8988T (cell line): ENCODE results near the gene ZNF493.

Experiments
- DNase-seq: peaks from one replicate; pipeline ENCODE4 v3.0.0; 2011

The ZNF493 gene

GRCh38 chr19:21396893-21397572 lies at the start of gene ZNF493:
ZNF493 (plus strand) TSS chr19:21397133; CDS start chr19:21397238, 105 bp downstream.
- DNase-seq = peak; percentile 12

- DNase-seq = no peak
Observed at GRCh38 chr19:21352830-21353229, 44.1 kb upstream of the ZNF493 start.

DNA sequence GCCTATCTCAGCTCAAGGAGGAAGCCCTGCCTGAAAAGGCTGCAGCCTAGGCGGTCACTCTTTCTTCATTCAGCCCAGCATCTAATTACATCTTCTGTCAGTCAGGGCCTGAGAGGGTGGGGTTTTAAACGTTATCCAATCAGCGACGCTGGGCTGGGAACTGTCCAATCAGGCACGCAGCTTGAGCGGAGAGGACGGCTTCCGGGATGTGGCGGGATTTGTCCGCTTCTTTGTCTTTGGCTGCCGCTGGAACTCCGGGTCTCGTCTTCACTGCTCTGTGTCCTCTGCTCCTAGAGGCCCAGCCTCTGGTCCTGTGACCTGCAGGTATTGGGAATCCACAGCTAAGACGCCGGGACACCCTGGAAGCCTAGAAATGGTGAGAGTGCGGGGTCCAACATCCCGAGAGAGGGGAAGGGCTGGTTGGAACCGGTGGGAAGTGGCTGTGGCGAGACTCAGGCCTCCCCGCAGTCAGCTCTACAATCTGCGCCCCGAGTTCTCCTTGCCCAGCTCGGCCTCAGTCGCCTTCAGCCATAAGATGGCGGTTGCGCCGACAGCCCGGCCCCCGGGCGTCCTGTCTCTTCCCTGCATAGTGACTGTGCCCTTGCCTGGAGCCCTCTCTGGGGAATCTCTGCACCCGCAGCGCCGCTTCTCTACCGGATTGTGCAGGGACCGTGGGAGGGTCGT lies 38.0 kb upstream of the ZNF493 start, which contains the start of gene ZNF738:
Gene ZNF738, plus strand, starts transcription at position 233 of the 684 bp plus-strand sequence. Its CDS starts 141 bp downstream, at position 374.
- peak; percentile 53 for DNase-seq

- DNase-seq = no peak
Observed at GRCh38 chr19:21362291-21362690, 34.6 kb upstream of the ZNF493 start.

GRCh38 chr19:21383980-21384582 lies 12.9 kb upstream of the ZNF493 start:
- no peak for DNase-seq

GRCh38 chr19:21396121-21396520 lies 812 bp upstream of the ZNF493 start:
- no peak for DNase-seq

GRCh38 chr19:21398851-21399250 lies 1.9 kb downstream of the ZNF493 start:
- no peak for DNase-seq

DNA sequence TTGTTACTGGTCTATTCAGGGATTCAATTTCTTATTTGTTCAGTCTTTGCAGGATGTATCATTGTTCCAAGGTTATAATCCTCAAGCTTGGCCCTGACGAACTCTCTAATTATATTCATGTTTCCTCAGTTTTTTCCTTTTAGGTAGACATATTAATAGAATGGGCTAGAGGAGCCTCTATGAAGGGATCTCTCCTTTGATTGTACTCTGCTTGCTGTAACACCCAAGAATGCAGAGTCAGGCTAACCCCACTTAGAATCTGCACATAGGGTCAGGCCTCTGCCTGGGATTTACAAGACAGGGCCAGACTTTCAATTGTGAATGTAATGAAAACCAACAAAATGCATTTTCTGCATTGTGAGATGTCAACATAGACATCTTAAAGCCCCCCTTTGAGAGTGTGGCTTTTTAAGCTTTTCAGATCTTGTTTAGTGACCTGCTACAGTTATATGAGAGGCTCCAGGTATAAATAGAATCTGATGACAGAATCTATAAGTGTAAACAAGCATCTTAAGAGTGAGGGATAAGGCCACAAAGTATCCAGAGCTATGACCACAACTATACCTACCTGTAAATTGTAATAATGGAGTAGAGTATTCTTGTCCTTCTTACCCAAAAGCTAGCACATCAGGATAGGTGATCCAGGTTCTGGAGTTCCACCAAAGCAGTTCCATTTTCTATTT lies 5.5 kb downstream of the ZNF493 start:
- no peak for DNase-seq

DNA sequence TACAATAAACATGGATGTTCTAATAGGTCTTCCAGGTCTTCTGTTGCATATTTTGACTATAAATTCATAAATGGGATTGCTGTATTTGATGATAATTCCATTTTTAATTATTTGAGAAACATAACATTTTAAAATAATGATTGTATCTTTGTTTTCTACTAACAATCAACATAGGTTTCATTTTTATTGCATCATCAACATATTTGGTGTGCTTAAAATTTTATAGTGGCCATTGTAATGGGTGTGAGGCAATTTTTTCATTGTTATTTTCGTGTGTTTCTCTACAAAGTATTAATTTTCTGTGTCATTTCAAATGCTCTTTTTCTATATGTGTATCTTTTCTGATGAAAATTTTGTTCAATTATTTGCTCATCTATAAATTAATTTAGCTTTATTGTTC lies 13.2 kb downstream of the ZNF493 start:
- DNase-seq = no peak

DNA sequence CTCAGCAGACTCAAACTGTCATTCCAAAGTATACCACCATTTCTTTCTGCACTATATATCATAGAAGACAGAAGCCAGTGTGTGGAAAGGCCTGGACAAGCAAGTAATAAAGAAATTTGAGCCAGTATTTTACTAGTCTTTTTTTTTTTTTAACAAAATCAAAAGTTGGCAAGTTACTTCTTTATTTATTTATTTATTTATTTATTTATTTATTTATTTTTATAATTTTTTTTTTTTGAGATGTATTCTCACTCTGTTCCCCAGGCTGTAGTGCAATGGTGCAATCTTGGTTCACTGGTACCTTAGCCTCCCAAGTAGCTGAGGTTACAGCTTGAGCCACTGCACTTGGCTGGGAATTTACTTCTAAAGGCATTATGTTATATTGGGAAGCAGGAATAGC lies 25.3 kb downstream of the ZNF493 start:
- no peak for DNase-seq

- no peak for DNase-seq
Observed at GRCh38 chr19:21423057-21424041, 26.4 kb downstream of the ZNF493 start.

DNA sequence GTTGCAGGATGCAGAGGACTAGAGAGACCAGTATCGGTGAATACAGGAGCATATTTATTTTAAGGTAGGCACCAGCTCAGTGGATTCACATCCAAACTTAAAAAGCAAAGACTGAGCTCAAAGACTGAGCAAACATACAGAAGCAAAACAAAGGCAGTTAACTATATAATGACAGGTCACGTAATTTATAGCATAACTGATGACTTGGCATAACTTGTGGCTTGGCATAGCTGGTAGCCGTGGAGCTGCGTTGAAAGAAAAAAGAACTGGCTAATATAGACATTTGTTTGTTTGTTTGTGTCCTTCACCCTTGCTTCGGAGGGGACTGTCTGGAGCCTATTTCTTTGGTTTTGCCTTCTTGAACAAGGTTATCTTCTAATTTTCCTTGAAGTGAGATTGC lies 33.7 kb downstream of the ZNF493 start:
- DNase-seq = no peak

GRCh38 chr19:21432590-21432989 lies 35.7 kb downstream of the ZNF493 start:
- DNase-seq = no peak

DNA sequence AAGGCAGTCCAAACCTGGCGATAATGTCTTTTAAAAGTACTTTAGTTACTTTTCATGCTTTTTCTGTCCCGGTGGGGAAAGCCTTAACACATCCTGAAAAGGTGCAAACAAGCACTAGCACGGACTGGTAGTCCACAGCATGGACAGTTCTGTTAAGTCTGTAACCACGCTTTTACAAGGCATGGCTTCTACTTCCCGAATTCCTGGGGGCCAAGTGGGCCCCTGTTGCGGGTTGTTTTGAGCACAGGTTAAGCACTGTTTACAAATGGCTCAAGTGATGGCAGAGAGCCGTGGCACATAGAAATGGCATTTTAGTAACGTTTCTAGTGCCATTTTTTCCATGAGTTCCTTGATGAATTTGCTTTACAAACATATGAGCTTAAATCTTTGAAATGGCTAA lies 37.6 kb downstream of the ZNF493 start:
- DNase-seq = no peak

DNA sequence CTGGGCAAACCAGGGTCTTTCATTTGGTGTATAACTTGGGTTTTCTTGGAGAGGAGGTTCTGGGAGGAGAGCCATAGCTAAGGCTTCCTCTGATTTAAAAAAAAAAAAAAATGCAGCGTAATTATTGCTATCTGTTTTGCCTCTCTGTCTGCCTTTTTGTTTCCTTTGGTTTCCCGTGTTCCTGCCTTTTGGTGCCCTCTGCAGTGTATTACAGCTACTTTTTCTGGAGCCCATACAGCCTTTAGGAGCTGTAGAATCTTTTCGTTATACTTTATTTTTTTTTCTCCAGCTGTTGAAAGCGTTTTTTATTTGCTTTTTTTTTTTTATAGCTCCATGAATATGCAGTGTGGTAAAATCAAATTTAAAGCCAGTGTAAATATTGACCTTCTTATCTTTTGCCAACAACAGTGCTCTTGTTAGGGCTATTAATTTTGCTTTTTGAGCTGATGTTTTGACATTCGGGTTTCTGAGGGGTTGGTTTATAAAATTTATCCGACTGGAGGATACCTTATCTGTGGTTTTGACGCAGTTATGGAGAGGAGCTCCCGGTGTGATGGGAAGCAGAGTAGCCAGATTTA lies 38.1 kb downstream of the ZNF493 start:
- no peak for DNase-seq

- DNase-seq = no peak
Observed at GRCh38 chr19:21439201-21439751, 42.3 kb downstream of the ZNF493 start.

DNA sequence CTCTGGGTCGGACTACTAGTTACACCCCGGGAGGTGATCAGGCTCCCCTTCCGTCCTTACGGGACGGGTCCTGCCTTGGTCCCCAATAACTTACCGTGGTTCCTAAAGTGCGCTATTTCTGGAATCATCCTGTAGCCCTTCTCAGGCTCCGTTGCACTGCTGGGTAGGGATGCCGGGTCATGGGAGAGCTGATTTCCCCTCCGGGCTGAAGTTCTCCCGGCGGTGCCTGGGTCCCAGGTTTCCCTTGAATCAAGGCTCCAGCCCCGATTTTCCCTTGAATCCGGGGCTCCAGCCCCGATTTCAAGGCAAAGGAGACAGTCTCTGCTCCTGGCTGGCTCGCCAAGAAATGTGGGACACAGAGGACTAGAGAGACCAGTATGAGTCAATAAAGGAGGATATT lies 43.4 kb downstream of the ZNF493 start:
- DNase-seq = no peak

GRCh38 chr19:21451187-21451586 lies 54.3 kb downstream of the ZNF493 start:
- DNase-seq = no peak

DNA sequence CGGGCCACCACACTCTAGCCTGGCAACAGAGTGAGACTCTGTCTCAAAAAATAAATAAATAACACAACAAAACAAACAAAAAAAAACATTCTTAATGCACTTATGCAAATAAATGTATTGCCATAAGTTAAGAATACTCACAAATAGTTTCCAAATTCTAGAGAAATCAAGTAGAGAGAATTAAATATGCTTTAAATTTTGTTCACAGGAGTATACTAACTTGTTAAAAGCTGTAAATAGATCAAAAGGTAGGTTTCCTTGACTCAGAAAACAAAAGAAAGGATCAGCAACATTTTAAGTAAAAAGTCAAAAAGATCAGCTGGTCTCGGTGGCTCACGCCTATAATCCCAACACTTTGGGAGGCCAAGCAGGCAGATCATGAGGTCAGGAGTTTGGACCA lies 58.0 kb downstream of the ZNF493 start:
- no peak for DNase-seq

DNA sequence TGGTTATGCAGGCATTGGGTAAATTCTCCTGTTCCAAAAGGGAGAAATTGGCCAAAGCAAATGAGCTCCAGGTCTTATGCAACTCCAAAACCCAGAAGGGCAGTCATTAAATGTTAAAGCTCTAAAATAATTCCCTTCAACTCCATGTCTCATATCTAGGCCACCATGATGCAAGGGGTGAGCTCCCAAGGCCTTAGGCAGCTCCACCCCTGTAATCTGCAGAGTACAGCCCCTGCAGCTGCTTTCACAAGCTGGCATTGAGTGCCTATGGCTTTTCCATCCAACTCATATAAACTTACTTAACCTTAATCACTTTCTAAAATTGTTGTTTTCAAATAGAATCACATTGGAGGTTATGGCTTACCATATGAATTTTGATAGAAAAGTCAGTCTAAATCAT lies 63.8 kb downstream of the ZNF493 start:
- DNase-seq = no peak

GRCh38 chr19:21462540-21462939 lies 65.6 kb downstream of the ZNF493 start:
- DNase-seq = no peak
